ENCODE results near the gene PRKRIP1. TPM values are rescaled to one million over a fixed set of nuclear protein-coding genes. Genes with fewer than 3 reads are reported as not detected.

Gene PRKRIP1
- polyA plus RNA-seq, 1 experiment, result 14.3 TPM

DNA sequence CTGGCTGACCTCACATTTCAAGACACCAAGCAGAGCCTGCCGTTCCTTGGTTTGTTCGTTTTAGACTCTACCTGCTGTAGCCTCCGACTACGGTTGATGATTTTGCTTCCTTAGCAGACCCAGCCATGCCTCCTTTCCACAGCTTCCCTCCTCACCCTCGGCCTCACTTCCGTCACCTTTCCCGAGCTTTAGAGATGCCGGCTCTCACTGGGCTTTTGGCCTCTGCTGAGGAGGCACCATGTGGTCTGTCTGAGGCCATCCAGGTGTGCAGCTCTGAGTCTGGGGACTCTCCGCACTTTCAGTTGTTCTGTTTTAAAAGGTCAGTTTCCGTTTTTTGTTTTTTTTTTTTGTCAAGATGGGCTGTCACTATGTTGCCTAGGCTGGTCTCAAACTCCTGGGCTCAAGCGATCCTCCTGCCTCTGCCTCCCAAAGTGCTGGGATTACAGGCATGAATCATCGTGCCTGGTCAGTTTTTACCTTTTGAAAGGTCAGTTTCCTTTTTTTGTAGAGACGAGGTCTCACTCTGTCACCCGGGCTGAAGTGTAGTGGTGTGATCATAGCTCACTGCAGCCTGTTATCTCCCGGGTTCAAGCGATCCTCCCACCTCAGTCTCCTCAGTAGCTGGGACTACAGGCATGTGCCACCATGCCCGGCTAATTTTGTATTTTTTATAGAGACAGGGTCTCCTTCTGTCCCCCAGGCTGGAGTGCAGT, 49.0 kb downstream of the PRKRIP1 start:
- ChIA-PET POLR2A (interaction anchor here (0.6 kb wide), 1 partner anchor 128 kb away, joined by 6 read pairs; no protein-coding TSS in a partner anchor), CTCF (interaction anchor here (0.5 to 0.6 kb wide), 2 partner anchors 1740 to 1772 kb away, joined by 3 read pairs; no protein-coding TSS in a partner anchor)
- Histone ChIP-seq H3K4me3 (ENCODE audit: low read depth, low read length) (no peak overlapping the region), H3K36me3 (ENCODE audit: control insufficient read depth, insufficient read depth, low read length) (peaks cover 18% of the 10 kb centered on the region), H3K27me3 (ENCODE audit: control insufficient read depth, insufficient read depth, low read length) (no peaks in the 10 kb centered on the region)
- no peak for DNase-seq (ENCODE audit: low read depth)
- TF ChIP-seq, protein P1, sequence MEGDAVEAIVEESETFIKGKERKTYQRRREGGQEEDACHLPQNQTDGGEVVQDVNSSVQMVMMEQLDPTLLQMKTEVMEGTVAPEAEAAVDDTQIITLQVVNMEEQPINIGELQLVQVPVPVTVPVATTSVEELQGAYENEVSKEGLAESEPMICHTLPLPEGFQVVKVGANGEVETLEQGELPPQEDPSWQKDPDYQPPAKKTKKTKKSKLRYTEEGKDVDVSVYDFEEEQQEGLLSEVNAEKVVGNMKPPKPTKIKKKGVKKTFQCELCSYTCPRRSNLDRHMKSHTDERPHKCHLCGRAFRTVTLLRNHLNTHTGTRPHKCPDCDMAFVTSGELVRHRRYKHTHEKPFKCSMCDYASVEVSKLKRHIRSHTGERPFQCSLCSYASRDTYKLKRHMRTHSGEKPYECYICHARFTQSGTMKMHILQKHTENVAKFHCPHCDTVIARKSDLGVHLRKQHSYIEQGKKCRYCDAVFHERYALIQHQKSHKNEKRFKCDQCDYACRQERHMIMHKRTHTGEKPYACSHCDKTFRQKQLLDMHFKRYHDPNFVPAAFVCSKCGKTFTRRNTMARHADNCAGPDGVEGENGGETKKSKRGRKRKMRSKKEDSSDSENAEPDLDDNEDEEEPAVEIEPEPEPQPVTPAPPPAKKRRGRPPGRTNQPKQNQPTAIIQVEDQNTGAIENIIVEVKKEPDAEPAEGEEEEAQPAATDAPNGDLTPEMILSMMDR (IDR thresholded peaks at IDR 0.05; ENCODE audit: insufficient read depth, low read depth, low read length), result no peak

GRCh38 chr7:102445674-102446071, 49.5 kb downstream of the PRKRIP1 start:
- ChIA-PET POLR2A (no interaction called here), CTCF (interaction anchor here (0.6 kb wide), 1 partner anchor 1740 kb away, joined by 3 read pairs; no protein-coding TSS in a partner anchor)
- no peaks in the 10 kb centered on the region for H3K27me3 ChIP-seq (ENCODE audit: control insufficient read depth, insufficient read depth, low read length)
- TF ChIP-seq, protein P1 (IDR thresholded peaks at IDR 0.05; ENCODE audit: insufficient read depth, low read depth, low read length), result no peak
- H3K4me3 ChIP-seq (ENCODE audit: low read depth, low read length), result no peak overlapping the region
- peaks cover 18% of the 10 kb centered on the region for H3K36me3 ChIP-seq (ENCODE audit: control insufficient read depth, insufficient read depth, low read length)
- no peak for DNase-seq (ENCODE audit: low read depth)

- TF ChIP-seq, protein P1 (IDR thresholded peaks at IDR 0.05; ENCODE audit: insufficient read depth, low read depth, low read length), result no peak
- no peak for DNase-seq (ENCODE audit: low read depth)
- no peaks in the 10 kb centered on the region for H3K27me3 ChIP-seq (ENCODE audit: control insufficient read depth, insufficient read depth, low read length)
- peaks cover 18% of the 10 kb centered on the region for H3K36me3 ChIP-seq (ENCODE audit: control insufficient read depth, insufficient read depth, low read length)
- POLR2A ChIA-PET, result no interaction called here
- CTCF ChIA-PET, result no interaction called here
- no peak overlapping the region for H3K4me3 ChIP-seq (ENCODE audit: low read depth, low read length)
Measured at GRCh38 chr7:102446387-102447156, 50.4 kb downstream of the PRKRIP1 start.

DNA sequence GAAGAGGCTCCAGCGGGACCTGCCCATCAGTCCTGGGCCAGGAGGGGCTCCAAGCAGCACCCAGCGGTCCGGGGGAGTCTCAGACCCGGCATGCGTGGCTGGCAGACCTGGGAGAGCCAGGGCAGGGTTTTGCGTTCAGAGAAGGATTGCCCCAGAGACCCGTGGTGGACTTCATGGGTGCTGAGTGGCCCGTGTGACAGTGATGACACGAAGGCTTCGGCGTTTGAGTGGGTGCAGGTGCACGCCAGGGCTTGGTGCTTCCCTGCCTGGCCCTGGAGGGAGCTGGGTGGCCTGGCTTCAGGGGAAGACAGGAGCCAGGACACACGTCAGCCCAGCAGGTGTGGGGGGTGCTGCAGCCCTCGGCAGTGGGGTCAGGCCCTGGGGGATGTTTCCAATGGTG, 51.1 kb downstream of the PRKRIP1 start:
- no peaks in the 10 kb centered on the region for H3K27me3 ChIP-seq (ENCODE audit: control insufficient read depth, insufficient read depth, low read length)
- TF ChIP-seq, protein P1 (IDR thresholded peaks at IDR 0.05; ENCODE audit: insufficient read depth, low read depth, low read length), result no peak
- peaks cover 17% of the 10 kb centered on the region for H3K36me3 ChIP-seq (ENCODE audit: control insufficient read depth, insufficient read depth, low read length)
- no peak for DNase-seq (ENCODE audit: low read depth)
- ChIA-PET CTCF (no interaction called here), POLR2A (no interaction called here)
- H3K4me3 ChIP-seq (ENCODE audit: low read depth, low read length), result no peak overlapping the region

DNA sequence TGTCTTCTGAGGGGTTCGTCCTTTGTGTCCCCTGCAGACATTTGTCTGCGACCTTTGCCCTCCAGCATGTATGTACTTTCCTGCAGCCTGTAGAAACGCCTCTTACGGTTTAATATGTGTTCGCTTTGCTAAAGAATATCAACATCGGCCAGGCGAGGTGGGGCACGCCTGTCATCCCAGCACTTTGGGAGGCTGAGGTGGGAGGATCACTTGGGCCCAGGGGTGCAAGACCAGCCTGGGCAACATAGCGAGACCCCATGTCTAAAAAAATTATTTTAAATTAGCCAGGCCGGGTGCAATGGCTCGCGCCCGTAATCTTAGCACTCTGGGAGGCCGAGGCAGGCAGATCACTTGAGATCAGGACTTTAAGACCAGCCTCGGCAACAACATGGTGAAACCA, 53.0 kb downstream of the PRKRIP1 start:
- Histone ChIP-seq H3K36me3 (ENCODE audit: control insufficient read depth, insufficient read depth, low read length) (peaks cover 17% of the 10 kb centered on the region), H3K27me3 (ENCODE audit: control insufficient read depth, insufficient read depth, low read length) (no peaks in the 10 kb centered on the region), H3K4me3 (ENCODE audit: low read depth, low read length) (no peak overlapping the region)
- no peak for DNase-seq (ENCODE audit: low read depth)
- ChIA-PET POLR2A (no interaction called here), CTCF (no interaction called here)
- TF ChIP-seq, protein P1 (IDR thresholded peaks at IDR 0.05; ENCODE audit: insufficient read depth, low read depth, low read length), result no peak

Measured in BJ (cell line).